A549 treated with AZD2906 at 1 μM for 4 hours (cell line): Measurements from ENCODE around the gene SLC6A18. TPM values are rescaled to one million over a fixed set of nuclear protein-coding genes. Genes with fewer than 3 reads are reported as not detected.

Source experiments
- total RNA-seq: library from RNA; stranded (reverse); fragments of 200-300 nt; extraction: Qiagen RNA extraction; gene quantifications from 5 replicates; pipeline ENCODE4 v1.2.3, GENCODE V29; 2022

Gene SLC6A18
- total RNA-seq: 0.24 TPM in 1 of 5 replicates, not detected in the others

DNA sequence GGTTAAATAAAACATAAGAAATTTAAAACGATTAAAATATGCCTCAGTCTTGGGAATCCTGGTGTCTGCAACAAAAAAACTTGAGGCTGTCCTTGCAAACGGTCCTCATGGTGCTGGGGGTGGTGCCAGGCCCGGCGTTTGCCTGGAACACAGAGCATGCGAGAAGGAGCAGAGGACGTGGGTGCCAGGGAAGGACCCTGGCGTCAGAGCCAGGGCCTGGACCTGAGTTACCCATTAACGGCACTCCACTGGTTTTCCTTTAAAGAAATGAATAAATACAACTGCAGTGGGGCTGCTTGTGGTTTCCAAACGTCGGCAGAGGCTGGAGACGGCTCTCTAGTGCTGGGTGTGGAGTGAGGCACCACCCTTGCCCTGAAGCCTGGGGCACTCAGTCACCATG, at the start of gene SLC6A18:
Gene SLC6A18, plus strand, starts transcription at position 301 of the 400 bp plus-strand sequence. Its CDS starts 97 bp downstream, at position 398.

DNA sequence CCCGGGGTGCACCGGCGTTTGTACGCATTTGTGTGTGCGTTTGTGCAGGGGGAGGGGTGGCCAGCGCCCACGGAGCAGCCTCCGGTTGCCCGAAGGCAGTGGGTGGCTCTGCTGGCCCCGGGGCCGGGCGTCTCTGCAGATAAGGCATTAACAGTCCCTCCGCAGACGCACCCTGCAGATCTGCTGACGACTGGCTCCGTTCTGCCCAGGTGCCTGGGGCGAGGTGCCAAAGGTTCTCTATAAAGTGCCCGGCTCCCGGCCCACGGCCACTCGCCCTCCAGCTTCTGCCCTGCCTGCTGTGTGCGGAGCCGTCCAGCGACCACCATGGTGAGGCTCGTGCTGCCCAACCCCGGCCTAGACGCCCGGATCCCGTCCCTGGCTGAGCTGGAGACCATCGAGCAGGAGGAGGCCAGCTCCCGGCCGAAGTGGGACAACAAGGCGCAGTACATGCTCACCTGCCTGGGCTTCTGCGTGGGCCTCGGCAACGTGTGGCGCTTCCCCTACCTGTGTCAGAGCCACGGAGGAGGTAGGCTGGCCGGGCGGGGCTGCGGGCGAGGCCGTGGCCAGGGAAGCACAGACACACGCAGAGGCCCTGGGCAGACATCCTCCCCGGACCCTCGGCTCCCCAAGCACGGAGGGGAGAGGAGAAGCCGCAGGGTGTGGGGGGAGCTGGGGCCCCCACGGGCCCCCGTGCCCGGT, 23.7 kb upstream of the SLC6A18 start, which contains the start of gene SLC6A19:
Gene SLC6A19, plus strand, starts transcription at position 269 of the 699 bp plus-strand sequence. Its CDS starts 56 bp downstream, at position 325.

DNA sequence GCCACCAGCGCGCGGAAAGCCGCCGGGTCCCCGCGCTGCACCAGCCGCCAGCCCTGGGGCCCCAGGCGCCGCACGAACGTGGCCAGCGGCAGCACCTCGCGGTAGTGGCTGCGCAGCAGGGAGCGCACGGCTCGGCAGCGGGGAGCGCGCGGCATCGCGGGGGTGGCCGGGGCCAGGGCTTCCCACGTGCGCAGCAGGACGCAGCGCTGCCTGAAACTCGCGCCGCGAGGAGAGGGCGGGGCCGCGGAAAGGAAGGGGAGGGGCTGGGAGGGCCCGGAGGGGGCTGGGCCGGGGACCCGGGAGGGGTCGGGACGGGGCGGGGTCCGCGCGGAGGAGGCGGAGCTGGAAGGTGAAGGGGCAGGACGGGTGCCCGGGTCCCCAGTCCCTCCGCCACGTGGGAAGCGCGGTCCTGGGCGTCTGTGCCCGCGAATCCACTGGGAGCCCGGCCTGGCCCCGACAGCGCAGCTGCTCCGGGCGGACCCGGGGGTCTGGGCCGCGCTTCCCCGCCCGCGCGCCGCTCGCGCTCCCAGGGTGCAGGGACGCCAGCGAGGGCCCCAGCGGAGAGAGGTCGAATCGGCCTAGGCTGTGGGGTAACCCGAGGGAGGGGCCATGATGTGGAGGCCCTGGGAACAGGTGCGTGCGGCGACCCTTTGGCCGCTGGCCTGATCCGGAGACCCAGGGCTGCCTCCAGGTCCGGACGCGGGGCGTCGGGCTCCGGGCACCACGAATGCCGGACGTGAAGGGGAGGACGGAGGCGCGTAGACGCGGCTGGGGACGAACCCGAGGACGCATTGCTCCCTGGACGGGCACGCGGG, 69.9 kb downstream of the SLC6A18 start, which contains the start of gene TERT:
Gene TERT, minus strand, starts transcription at position 234 of the 815 bp plus-strand sequence. Its CDS starts 79 bp downstream, at position 155.

Other genes starting within 250 kb of the SLC6A18 start
- 17.9 to 25.5 TPM (median 24.3 TPM) in 5 replicates for gene NKD2, start 216.6 kb upstream of the SLC6A18 start, total RNA-seq
- 24.4 to 30.0 TPM (median 28.4 TPM) in 5 replicates for gene SLC12A7, start 113.3 kb upstream of the SLC6A18 start, total RNA-seq
- 0.42 to 0.71 TPM (median 0.66 TPM) in 5 replicates for gene SLC6A19, start 23.8 kb upstream of the SLC6A18 start, total RNA-seq
- gene TERT, start 69.7 kb downstream of the SLC6A18 start, total RNA-seq: 2.3 to 3.1 TPM (median 2.8 TPM) in 5 replicates
- 164 to 207 TPM (median 177 TPM) in 5 replicates for gene CLPTM1L, start 119.7 kb downstream of the SLC6A18 start, total RNA-seq
- gene SLC6A3, start 220.1 kb downstream of the SLC6A18 start, total RNA-seq: 1.00 to 2.2 TPM (median 1.3 TPM) in 5 replicates